NCI-H1417 treated with DMSO at 0.1 percent for 48 hours (cell line): ENCODE measurements around the gene OGDH.
A peak's percentile ranks its signal among the peaks of the same experiment; 100 is the strongest.
"Not testable (repeated sequence)": the region's sequence is repeated elsewhere in the genome, so short reads cannot be mapped to it uniquely, and the experiment has no call there.

ENCODE experiments used
- DNase-seq: peaks from one replicate; lab custom pipeline; 2025; lab: John Stamatoyannopoulos, UW

OGDH gene

GRCh38 chr7:44606341-44607140 is at the start of gene OGDH:
TSS of gene OGDH (plus strand) at chr7:44606627. CDS start at chr7:44624344, 17,717 bp downstream.
- peak; percentile 97 for DNase-seq

GRCh38 chr7:44557485-44557884 is 48.9 kb upstream of the OGDH start:
- no peak for DNase-seq

DNA sequence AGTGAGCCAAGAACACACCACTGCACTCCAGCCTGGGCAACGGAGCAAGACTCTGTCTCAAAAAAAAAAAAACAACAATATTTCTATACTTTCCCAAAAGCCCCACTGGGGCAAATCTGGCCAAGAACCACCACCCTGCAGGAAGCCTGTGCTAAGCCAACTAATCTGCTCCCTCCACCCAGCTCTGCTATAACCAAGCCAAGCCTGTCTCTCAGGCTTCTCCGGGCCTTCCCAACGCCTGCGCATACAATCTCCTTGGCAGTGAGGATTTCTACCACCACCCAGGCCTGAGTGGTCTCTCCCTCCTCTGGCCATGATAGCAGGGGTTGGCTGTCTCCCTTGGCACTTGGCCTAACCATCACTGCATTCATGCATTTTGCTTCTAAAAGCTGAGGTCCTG is 46.9 kb upstream of the OGDH start:
- DNase-seq, result no peak

DNA sequence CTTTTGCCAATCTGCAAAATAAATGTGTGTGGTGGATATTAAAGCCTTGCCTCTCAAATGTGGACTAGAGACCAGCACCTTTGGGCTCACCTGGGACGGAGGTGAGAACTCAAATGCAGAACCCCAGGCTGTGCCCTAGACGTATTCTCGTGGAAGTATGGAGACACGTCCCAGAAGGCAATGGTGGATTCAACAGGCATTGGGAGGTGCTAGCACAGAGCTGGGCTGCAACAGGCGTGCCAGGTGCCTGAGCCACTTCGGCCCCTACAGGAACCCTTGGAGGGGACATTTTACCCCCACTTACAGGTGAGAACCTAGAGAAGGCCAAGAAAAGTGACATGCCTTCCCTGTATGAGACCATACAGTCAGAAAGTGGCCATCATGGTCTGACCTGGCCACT is 44.9 kb upstream of the OGDH start:
- no peak for DNase-seq

- DNase-seq, result no peak
Measured at GRCh38 chr7:44561962-44562621, 44.3 kb upstream of the OGDH start.

DNA sequence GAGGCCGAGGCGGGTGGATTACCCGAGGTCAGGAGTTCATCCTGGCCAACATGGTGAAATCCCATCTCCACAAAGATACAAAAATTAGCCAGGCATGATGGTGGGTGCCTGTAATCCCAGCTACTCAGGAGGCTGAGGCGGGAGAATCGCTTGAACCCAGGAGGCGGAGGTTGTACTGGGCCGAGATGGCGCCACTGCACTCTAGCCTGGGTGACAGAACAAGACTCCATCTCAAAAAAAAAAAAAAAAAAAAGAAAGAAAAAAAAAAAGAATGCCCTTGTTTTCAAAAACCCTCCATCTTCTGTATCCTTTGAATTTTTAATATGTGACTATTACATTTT is 43.8 kb upstream of the OGDH start:
- not testable (repeated sequence) for DNase-seq

DNA sequence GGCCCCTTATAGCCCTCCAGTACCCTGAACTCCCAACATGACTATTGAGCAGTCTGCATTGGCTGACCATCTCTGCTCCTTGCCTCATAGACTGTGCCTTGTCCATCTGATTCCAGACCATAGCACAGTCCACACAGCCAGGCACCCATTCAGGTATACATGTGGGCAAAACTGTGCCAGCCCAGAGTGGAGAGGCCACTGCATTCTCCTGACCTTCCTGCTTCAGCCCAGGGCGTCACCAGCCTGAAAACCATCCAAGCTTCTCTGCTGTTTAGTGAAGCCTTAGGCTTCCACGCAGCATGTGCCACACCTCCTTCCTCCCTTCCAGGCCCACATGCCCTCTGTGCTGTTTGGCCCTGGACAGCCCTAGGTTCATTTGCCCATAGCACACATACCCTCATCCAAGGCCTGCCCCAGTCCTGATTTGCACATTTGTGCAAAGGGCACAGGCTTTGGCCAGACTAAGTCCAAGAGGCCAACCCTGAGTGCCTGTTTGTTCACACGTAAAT is 43.2 kb upstream of the OGDH start:
- no peak for DNase-seq

GRCh38 chr7:44564606-44565005 is 41.8 kb upstream of the OGDH start:
- DNase-seq, result no peak

- DNase-seq, result no peak
Measured at GRCh38 chr7:44565097-44565794, 41.2 kb upstream of the OGDH start.

- DNase-seq, result no peak
Measured at GRCh38 chr7:44565795-44566559, 40.5 kb upstream of the OGDH start.

DNA sequence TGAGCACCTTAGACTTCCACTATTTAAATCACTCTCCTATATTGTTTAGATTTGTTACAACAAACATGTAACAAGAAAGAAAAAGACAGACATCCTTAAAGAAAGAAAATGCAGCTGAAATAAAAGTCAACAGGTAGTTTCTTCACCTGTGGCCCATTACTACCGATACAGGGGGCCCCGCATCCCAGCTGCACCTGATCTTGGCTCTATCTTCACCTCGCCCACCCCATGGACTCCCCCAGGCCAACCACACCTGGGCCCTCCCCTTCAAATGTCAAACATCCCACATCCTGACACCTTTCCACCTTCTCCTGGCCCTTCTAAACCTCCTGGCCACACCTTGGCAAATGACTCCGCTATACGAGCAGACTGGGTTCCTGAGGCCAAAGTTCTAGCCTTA is 39.7 kb upstream of the OGDH start:
- DNase-seq, result no peak

- DNase-seq, result no peak
Measured at GRCh38 chr7:44567884-44568283, 38.5 kb upstream of the OGDH start.

DNA sequence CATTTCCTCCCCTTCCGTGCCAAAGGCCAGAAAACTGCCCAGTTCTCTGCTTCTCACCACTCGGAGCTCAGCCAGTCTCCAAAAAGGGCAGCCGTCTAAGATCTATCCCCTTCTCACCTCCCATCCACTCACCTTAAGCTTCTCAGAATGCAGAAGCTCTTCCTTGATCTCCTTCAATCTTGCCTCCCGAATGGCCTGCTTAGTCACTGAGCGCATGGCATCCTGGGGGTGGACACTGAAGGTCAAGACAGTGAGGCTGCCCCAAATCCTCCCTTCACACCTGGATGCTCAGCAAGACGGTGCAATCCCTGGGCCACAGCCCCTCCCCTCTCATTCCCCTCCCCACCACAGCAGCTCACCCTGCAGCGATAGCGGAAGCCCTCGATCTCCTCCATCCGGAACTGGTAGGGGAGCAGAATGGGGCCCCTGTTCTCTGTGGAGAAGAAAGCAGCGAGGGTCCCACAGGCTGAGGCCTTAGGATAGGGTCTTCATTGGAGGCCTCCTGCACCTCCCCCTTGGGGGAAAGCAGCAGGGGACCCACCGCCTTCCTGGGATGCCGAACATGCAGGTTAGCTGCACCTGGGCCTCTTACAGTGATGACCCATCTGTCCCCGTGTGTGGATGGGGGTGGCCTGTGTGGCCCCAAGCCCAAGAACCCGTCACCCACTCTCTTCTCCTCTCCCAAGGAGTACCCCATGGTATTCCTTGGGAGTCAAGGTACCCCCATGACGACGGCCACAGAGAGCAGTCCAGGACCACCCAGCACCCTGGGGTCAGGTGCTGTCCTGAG is 37.5 kb upstream of the OGDH start:
- no peak for DNase-seq

DNA sequence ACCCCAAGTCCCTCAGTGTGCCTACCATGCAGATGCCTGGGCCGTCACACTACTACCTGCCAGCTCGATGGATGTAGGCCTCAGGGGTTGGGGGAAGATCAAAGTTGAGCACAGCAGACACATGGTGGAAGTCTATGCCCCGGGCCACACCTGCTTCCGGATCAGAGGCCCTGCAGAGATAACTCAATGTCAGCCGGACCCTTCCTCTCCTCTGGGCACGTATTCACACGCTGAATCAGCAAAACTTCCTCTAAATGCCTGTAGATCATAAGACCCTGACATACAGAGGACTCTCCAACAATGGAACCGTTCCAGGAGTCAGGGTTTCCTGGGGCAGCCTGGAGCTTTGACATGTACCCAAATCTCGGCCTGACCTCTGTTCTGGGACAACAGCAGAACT is 36.5 kb upstream of the OGDH start:
- no peak for DNase-seq

GRCh38 chr7:44572771-44573170 is 33.7 kb upstream of the OGDH start:
- DNase-seq, result no peak

DNA sequence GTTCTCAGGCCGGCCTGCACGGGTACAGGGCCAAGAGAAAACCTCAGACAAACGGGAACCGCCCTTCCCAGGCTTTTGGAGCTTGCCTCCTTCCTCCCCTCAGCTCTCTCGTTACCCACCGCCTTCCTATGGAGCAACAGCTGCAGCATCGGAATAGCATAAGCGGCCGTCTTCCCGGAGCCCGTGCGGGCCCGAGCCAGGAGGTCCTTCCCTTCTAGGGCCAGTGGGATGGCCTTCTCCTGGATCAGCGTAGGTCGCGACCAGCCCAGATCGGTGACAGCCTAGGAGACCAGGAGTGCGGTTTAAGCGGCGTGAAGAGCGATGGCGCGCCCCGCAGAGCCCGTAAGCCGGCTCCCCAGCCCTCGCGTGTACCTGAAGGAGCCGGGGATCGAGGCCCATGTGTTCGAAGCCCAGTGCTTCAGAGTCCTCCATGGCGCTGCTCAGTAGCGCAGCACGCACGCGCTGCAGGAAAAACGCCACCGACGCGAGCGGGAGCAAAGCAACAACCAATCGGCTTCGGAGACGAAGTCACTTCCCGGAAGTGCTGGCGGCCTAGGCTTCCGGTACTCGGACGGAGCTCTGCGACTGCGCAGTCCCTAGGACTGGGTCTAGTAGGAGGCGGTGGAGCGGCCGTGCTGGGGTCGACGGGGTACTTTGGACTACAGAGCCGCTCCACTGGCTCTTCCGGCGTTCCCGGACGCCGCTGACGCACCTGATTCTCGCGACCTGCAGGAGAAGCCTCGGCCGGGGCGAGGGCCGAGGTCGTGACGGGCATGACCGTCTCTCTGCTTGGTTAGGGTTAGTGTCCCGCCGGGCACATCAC is 32.8 kb upstream of the OGDH start, which contains the start of gene DDX56:
TSS of gene DDX56 (minus strand) at position 445 of the 823 bp plus-strand sequence. CDS start at position 432, 13 bp downstream.
- DNase-seq, result peak; percentile 80

DNA sequence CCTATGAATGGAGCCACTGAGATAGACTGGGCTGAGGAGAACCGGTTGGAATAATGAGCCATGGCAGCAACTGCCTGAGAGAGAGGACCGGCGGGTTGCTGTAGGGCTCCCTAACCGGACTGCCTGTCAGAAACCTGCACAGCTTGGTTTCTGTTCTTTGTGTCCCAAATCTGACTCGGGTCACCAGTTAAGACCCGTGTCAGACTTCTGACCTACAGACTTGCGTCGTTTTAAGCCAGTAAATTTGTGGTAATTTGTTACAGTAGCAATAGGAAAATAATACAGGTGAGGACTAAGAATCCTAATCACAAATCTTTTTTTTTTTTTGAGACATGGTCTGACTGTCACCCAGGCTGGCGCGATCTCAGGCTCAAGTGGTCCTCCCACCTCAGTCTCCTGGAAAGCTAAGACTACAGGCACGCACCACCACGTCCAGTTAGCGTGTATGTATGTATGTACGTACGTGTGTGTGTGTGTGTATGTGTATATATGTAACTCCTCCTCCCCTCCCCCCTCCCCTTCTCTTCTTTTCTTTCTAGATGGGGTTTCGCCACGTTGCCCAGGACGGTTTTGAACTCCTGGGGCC is 32.0 kb upstream of the OGDH start:
- no peak for DNase-seq

DNA sequence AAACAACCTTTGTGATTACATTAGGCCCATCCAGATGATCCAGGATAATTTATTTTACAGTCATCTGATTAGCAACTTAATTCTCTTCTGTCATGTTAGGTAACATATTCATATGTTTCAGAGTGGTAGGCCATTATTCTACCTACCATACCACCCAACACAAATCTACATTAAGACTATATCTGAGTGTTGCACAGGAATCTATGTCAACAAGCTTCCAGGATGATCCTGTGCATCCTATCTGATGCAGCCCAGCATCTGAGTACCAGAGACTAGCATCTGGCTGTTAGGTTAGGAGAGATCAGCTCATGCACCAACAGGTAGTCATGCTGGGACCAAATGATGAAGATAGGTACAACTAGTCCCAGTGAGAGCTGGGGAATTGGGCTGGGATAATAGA is 31.4 kb upstream of the OGDH start:
- DNase-seq, result no peak

DNA sequence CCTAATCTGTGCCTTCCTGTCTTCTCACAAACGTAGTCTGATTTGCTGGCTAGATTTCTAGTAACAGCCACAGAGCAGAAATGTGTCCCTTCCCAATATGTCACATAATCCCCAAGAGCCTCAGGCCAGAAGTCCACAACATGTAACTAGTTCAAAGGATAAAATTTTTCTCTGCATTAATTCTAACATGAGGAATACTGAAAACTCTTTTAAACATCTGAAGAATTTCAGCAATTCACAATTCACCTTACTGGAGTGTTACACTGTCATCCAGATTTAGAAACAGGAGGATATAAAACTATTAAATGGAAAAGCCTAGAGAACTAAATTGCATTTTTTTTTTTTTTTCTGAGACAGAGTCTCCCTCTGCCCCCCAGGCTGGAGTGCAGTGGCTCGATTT is 30.2 kb upstream of the OGDH start:
- no peak for DNase-seq
